Renal cortical epithelial cell (primary cell): Measurements from ENCODE around the gene TPRKB. TPM values are rescaled to one million over a fixed set of nuclear protein-coding genes. Genes with fewer than 3 reads are reported as not detected.
"Not testable (repeated sequence)": the region's sequence is repeated elsewhere in the genome, so short reads cannot be mapped to it uniquely, and the experiment has no call there.

ENCODE experiments used
- DNase-seq: peaks from one replicate; pipeline ENCODE4 v3.0.0-alpha.2; 2011; ENCODE audit warnings: low read depth
- total RNA-seq: library from RNA; depleted of rRNA; stranded (reverse); fragments of >200 nt; gene quantifications from 2 replicates; pipeline ENCODE4 v1.2.3, GENCODE V29; 2014

The TPRKB gene
- total RNA-seq, 1 donor from 2014 or later = 23.4 TPM

- DNase-seq = no peak
These were observed 2.0 kb upstream of the TPRKB start for GRCh38 chr2:73739101-73739500.

GRCh38 chr2:73736378-73736777, 767 bp downstream of the TPRKB start:
- DNase-seq = no peak

GRCh38 chr2:73730810-73731209, 6.3 kb downstream of the TPRKB start:
- DNase-seq = no peak

- no peak for DNase-seq
These were observed 8.4 kb downstream of the TPRKB start for GRCh38 chr2:73728711-73729110.

- DNase-seq = no peak
These were observed 9.1 kb downstream of the TPRKB start for GRCh38 chr2:73728043-73728442.

GRCh38 chr2:73726657-73727056, 10.5 kb downstream of the TPRKB start:
- not testable (repeated sequence) for DNase-seq

- no peak for DNase-seq
These were observed 18.1 kb downstream of the TPRKB start for GRCh38 chr2:73718851-73719621.

GRCh38 chr2:73718421-73718820, 18.7 kb downstream of the TPRKB start:
- DNase-seq = no peak

GRCh38 chr2:73717695-73718094, 19.4 kb downstream of the TPRKB start:
- DNase-seq = not testable (repeated sequence)

- DNase-seq = no peak
These were observed 19.9 kb downstream of the TPRKB start for GRCh38 chr2:73717251-73717606.

GRCh38 chr2:73716543-73717250, 20.4 kb downstream of the TPRKB start:
- no peak for DNase-seq

- no peak for DNase-seq
These were observed 23.1 kb downstream of the TPRKB start for GRCh38 chr2:73714091-73714490.

GRCh38 chr2:73708527-73708926, 28.6 kb downstream of the TPRKB start:
- DNase-seq = no peak

GRCh38 chr2:73707636-73708035, 29.5 kb downstream of the TPRKB start:
- no peak for DNase-seq

- DNase-seq = no peak
These were observed 30.1 kb downstream of the TPRKB start for GRCh38 chr2:73707058-73707457.

GRCh38 chr2:73705091-73705490, 32.1 kb downstream of the TPRKB start:
- DNase-seq = no peak

GRCh38 chr2:73704285-73704684, 32.9 kb downstream of the TPRKB start:
- no peak for DNase-seq

GRCh38 chr2:73703675-73704074, 33.5 kb downstream of the TPRKB start:
- no peak for DNase-seq

GRCh38 chr2:73702852-73703493, 34.2 kb downstream of the TPRKB start:
- DNase-seq = not testable (repeated sequence)

- DNase-seq = peak; percentile 38
These were observed 35.0 kb downstream of the TPRKB start for GRCh38 chr2:73701968-73702665.

GRCh38 chr2:73701448-73701765, 35.7 kb downstream of the TPRKB start:
- not testable (repeated sequence) for DNase-seq

GRCh38 chr2:73700661-73701447, 36.3 kb downstream of the TPRKB start:
- no peak for DNase-seq
